ENCODE data around the gene MRPL12.
"Not testable (repeated sequence)": the region's sequence is repeated elsewhere in the genome, so short reads cannot be mapped to it uniquely, and the experiment has no call there.

MRPL12 gene

GRCh38 chr17:81672954-81673353, 30.2 kb upstream of the MRPL12 start:
- H3K4me1 ChIP-seq (ENCODE audit: insufficient read depth, insufficient read length), result peaks cover 13% of the 10 kb centered on the region
- no peak for DNase-seq (ENCODE audit: low read depth, low spot score)
- H3K9me3 ChIP-seq (ENCODE audit: insufficient read depth, low read length), result no peaks in the 10 kb centered on the region
- TF ChIP-seq ZNF274 (IDR thresholded peaks at IDR 0.05; ENCODE audit: low read depth, low read length) (no peak), SUZ12 (IDR thresholded peaks at IDR 0.05; ENCODE audit: extremely low read depth, insufficient read depth, insufficient read length) (no peak), YY1 (IDR thresholded peaks at IDR 0.05; ENCODE audit: insufficient read depth, insufficient read length) (no peak)
- no peaks in the 10 kb centered on the region for H3K27me3 ChIP-seq (ENCODE audit: insufficient read depth, insufficient read length)
- no peak overlapping the region for H3K4me3 ChIP-seq (ENCODE audit: insufficient read length, low read depth)
- peaks cover 80% of the 10 kb centered on the region for H3K36me3 ChIP-seq (ENCODE audit: insufficient read depth, insufficient read length, low read length)
- no peak overlapping the region for H3K9ac ChIP-seq (ENCODE audit: insufficient read length, low read depth)

GRCh38 chr17:81673561-81674258, 29.5 kb upstream of the MRPL12 start:
- no peak for DNase-seq (ENCODE audit: low read depth, low spot score)
- peaks cover 72% of the 10 kb centered on the region for H3K36me3 ChIP-seq (ENCODE audit: insufficient read depth, insufficient read length, low read length)

GRCh38 chr17:81675515-81676221, 27.5 kb upstream of the MRPL12 start:
- peaks cover 63% of the 10 kb centered on the region for H3K36me3 ChIP-seq (ENCODE audit: insufficient read depth, insufficient read length, low read length)
- H3K9me3 ChIP-seq (ENCODE audit: insufficient read depth, low read length); H3K4me1 ChIP-seq (ENCODE audit: insufficient read depth, insufficient read length); H3K27me3 ChIP-seq (ENCODE audit: insufficient read depth, insufficient read length); DNase-seq (ENCODE audit: low read depth, low spot score); H3K9ac ChIP-seq (ENCODE audit: insufficient read length, low read depth); H3K4me3 ChIP-seq (ENCODE audit: insufficient read length, low read depth): not testable (repeated sequence)

More at GRCh38 chr17:81673561-81674258, 29.5 kb upstream of the MRPL12 start:
- Histone ChIP-seq H3K9me3 (ENCODE audit: insufficient read depth, low read length) (no peaks in the 10 kb centered on the region), H3K4me3 (ENCODE audit: insufficient read length, low read depth) (no peak overlapping the region), H3K4me1 (ENCODE audit: insufficient read depth, insufficient read length) (peaks cover 8% of the 10 kb centered on the region), H3K27me3 (ENCODE audit: insufficient read depth, insufficient read length) (no peaks in the 10 kb centered on the region), H3K9ac (ENCODE audit: insufficient read length, low read depth) (no peak overlapping the region)
- TF ChIP-seq ZNF274 (IDR thresholded peaks at IDR 0.05; ENCODE audit: low read depth, low read length), result no peak
- TF ChIP-seq SUZ12 (IDR thresholded peaks at IDR 0.05; ENCODE audit: extremely low read depth, insufficient read depth, insufficient read length), result no peak
- TF ChIP-seq YY1 (IDR thresholded peaks at IDR 0.05; ENCODE audit: insufficient read depth, insufficient read length), result no peak

- no peaks in the 10 kb centered on the region for H3K9me3 ChIP-seq (ENCODE audit: insufficient read depth, low read length)
- TF ChIP-seq ZNF274 (IDR thresholded peaks at IDR 0.05; ENCODE audit: low read depth, low read length) (no peak), SUZ12 (IDR thresholded peaks at IDR 0.05; ENCODE audit: extremely low read depth, insufficient read depth, insufficient read length) (no peak), YY1 (IDR thresholded peaks at IDR 0.05; ENCODE audit: insufficient read depth, insufficient read length) (no peak)
- peaks cover 63% of the 10 kb centered on the region for H3K36me3 ChIP-seq (ENCODE audit: insufficient read depth, insufficient read length, low read length)
- no peak for DNase-seq (ENCODE audit: low read depth, low spot score)
- H3K9ac ChIP-seq (ENCODE audit: insufficient read length, low read depth), result no peak overlapping the region
- no peaks in the 10 kb centered on the region for H3K27me3 ChIP-seq (ENCODE audit: insufficient read depth, insufficient read length)
- H3K4me3 ChIP-seq (ENCODE audit: insufficient read length, low read depth), result no peak overlapping the region
- H3K4me1 ChIP-seq (ENCODE audit: insufficient read depth, insufficient read length), result peaks cover 3% of the 10 kb centered on the region
Observed at GRCh38 chr17:81676906-81677305, 26.3 kb upstream of the MRPL12 start.

GRCh38 chr17:81680150-81680549, 23.0 kb upstream of the MRPL12 start:
- peaks cover 40% of the 10 kb centered on the region for H3K36me3 ChIP-seq (ENCODE audit: insufficient read depth, insufficient read length, low read length)
- H3K9ac ChIP-seq (ENCODE audit: insufficient read length, low read depth), result no peak overlapping the region
- H3K4me1 ChIP-seq (ENCODE audit: insufficient read depth, insufficient read length), result peaks cover 10% of the 10 kb centered on the region
- TF ChIP-seq YY1 (IDR thresholded peaks at IDR 0.05; ENCODE audit: insufficient read depth, insufficient read length), result no peak
- TF ChIP-seq SUZ12 (IDR thresholded peaks at IDR 0.05; ENCODE audit: extremely low read depth, insufficient read depth, insufficient read length), result no peak
- TF ChIP-seq ZNF274 (IDR thresholded peaks at IDR 0.05; ENCODE audit: low read depth, low read length), result no peak
- H3K9me3 ChIP-seq (ENCODE audit: insufficient read depth, low read length), result no peaks in the 10 kb centered on the region
- no peaks in the 10 kb centered on the region for H3K27me3 ChIP-seq (ENCODE audit: insufficient read depth, insufficient read length)
- DNase-seq (ENCODE audit: low read depth, low spot score), result no peak
- H3K4me3 ChIP-seq (ENCODE audit: insufficient read length, low read depth), result no peak overlapping the region

GRCh38 chr17:81681672-81682071, 21.5 kb upstream of the MRPL12 start:
- Histone ChIP-seq H3K4me3 (ENCODE audit: insufficient read length, low read depth) (no peak overlapping the region), H3K9me3 (ENCODE audit: insufficient read depth, low read length) (no peaks in the 10 kb centered on the region)

GRCh38 chr17:81682565-81683207, 20.5 kb upstream of the MRPL12 start:
- H3K9ac ChIP-seq (ENCODE audit: insufficient read length, low read depth), result peak overlapping the region; percentile 99
- peaks cover 14% of the 10 kb centered on the region for H3K4me1 ChIP-seq (ENCODE audit: insufficient read depth, insufficient read length)
- H3K9me3 ChIP-seq (ENCODE audit: insufficient read depth, low read length), result no peaks in the 10 kb centered on the region
- TF ChIP-seq ZNF274 (IDR thresholded peaks at IDR 0.05; ENCODE audit: low read depth, low read length), result no peak
- no peak for TF ChIP-seq SUZ12 (IDR thresholded peaks at IDR 0.05; ENCODE audit: extremely low read depth, insufficient read depth, insufficient read length)
- no peak for TF ChIP-seq YY1 (IDR thresholded peaks at IDR 0.05; ENCODE audit: insufficient read depth, insufficient read length)
- peaks cover 56% of the 10 kb centered on the region for H3K36me3 ChIP-seq (ENCODE audit: insufficient read depth, insufficient read length, low read length)
- peak overlapping the region; percentile 97 for H3K4me3 ChIP-seq (ENCODE audit: insufficient read length, low read depth)
- H3K27me3 ChIP-seq (ENCODE audit: insufficient read depth, insufficient read length), result no peaks in the 10 kb centered on the region
- no peak for DNase-seq (ENCODE audit: low read depth, low spot score)

More at GRCh38 chr17:81681672-81682071, 21.5 kb upstream of the MRPL12 start:
- TF ChIP-seq YY1 (IDR thresholded peaks at IDR 0.05; ENCODE audit: insufficient read depth, insufficient read length) (no peak), SUZ12 (IDR thresholded peaks at IDR 0.05; ENCODE audit: extremely low read depth, insufficient read depth, insufficient read length) (no peak), ZNF274 (IDR thresholded peaks at IDR 0.05; ENCODE audit: low read depth, low read length) (no peak)
- Histone ChIP-seq H3K36me3 (ENCODE audit: insufficient read depth, insufficient read length, low read length) (peaks cover 49% of the 10 kb centered on the region), H3K27me3 (ENCODE audit: insufficient read depth, insufficient read length) (no peaks in the 10 kb centered on the region), H3K9ac (ENCODE audit: insufficient read length, low read depth) (no peak overlapping the region), H3K4me1 (ENCODE audit: insufficient read depth, insufficient read length) (peaks cover 14% of the 10 kb centered on the region)
- no peak for DNase-seq (ENCODE audit: low read depth, low spot score)
